ENCODE results near the gene PLRG1. TPM values are rescaled to one million over a fixed set of nuclear protein-coding genes. Genes with fewer than 3 reads are reported as not detected.

Gene PLRG1
- total and polyA plus RNA-seq, 2 of the 8 experiments (the other 6 are each of a cell fraction or from before 2014, with no cell fraction given) = 63.5 to 108 TPM

DNA sequence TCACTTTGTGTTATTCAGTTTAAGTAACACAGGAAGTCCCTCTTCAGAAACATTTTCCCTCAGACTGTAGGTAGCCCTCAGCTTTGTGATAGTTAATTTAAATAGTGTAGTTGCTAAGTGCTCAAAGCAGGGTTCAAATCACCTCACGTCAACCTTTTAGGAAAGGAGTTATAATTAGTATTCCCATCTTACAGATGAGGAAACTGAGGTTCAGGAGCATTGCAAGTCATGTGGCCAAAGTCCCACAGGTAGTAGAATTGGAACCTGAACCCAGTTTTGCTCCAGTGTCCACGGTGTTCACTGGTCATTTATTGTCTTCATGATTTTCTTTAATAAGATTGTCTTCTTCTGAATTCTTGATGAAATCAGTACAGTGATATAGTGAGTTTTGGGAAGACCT lies 54.3 kb downstream of the PLRG1 start:
- Histone ChIP-seq H3K79me1 (ENCODE audit: low read depth, low read length) (no peaks in the 10 kb centered on the region), H2BK15ac (ENCODE audit: low read length) (no peak overlapping the region), H3K18ac (ENCODE audit: extremely low read depth, low read length) (no peak overlapping the region), H3K4me2 (ENCODE audit: insufficient read depth in 1 of 2, low read depth in 2 of 2, low read length in 2 of 2) (no peak overlapping the region), H4K8ac (ENCODE audit: extremely low read depth, insufficient read depth, low read length) (no peak overlapping the region), H2BK12ac (ENCODE audit: low read depth, low read length) (no peak overlapping the region), H3K23ac (ENCODE audit: insufficient read length) (no peak overlapping the region), H2BK20ac (ENCODE audit: low read length) (no peak overlapping the region), H3K27ac (ENCODE audit: low read depth, low read length) (no peak overlapping the region), H4K5ac (ENCODE audit: insufficient read length, low read depth, low read length) (no peak overlapping the region), H3K9me3 (ENCODE audit: insufficient read depth in 2 of 2, low read depth in 1 of 2, low read length in 1 of 2) (no peaks in the 10 kb centered on the region; a peak in 1 of 4 replicates), H3K9ac (replicated peaks in 1 of 4; ENCODE audit: extremely low read depth in 1 of 4, low read depth in 3 of 4, low read length in 3 of 4) (no peak overlapping the region), H2BK5ac (ENCODE audit: low read depth, low read length) (no peak overlapping the region), H2AFZ (ENCODE audit: low read length) (no peak overlapping the region), H2BK120ac (replicated peaks; ENCODE audit: low read depth, low read length) (no peak overlapping the region), H3K4me3 (ENCODE audit: extremely low read depth in 1 of 4, insufficient read depth in 2 of 4, low read depth in 3 of 4, low read length in 4 of 4) (no peak overlapping the region), H4K20me1 (replicated peaks in 1 of 2; ENCODE audit: control insufficient read depth in 1 of 2, insufficient read depth in 2 of 2, low read length in 2 of 2) (no peaks in the 10 kb centered on the region), H3K79me2 (ENCODE audit: control insufficient read depth in 1 of 2, insufficient read depth in 2 of 2, low read length in 2 of 2) (no peaks in the 10 kb centered on the region), H3K56ac (replicated peaks; ENCODE audit: insufficient read length, low read depth, low read length) (no peak overlapping the region), H3K14ac (ENCODE audit: insufficient read length) (no peak overlapping the region), H2AK5ac (ENCODE audit: low read depth, low read length) (no peak overlapping the region), H3K4me1 (replicated peaks in 1 of 4; ENCODE audit: control insufficient read depth in 3 of 4, insufficient read depth in 4 of 4, low read length in 3 of 4) (peaks cover under 1 to 7% (median 3%) of the 10 kb centered on the region in 4 experiments; a peak in 6 of 7 replicates), H3K27me3 (replicated peaks in 1 of 4; ENCODE audit: control insufficient read depth in 3 of 4, extremely low read depth in 1 of 4, insufficient read depth in 3 of 4, low read length in 3 of 4) (peaks cover 5 to 26% (median 20%) of the 10 kb centered on the region in 4 experiments), H3K36me3 (ENCODE audit: control insufficient read depth in 2 of 4, insufficient read depth in 4 of 4, low read length in 3 of 4) (no peaks in the 10 kb centered on the region), H3K23me2 (ENCODE audit: low read depth, low read length) (peaks cover 17% of the 10 kb centered on the region; the same call in 1 of the 2 replicates), H4K91ac (replicated peaks; ENCODE audit: insufficient read length, low read length) (no peak overlapping the region), H3K4ac (replicated peaks; ENCODE audit: insufficient read length, low read depth, low read length) (no peak overlapping the region)
- DNase-seq (ENCODE audit: low read depth in 1 of 2, low spot score in 2 of 2) (no peak), FAIRE-seq (no peak)
- ChIA-PET POLR2A (ENCODE audit: partially characterized antibody) (no interaction called here), CTCF (ENCODE audit: partially characterized antibody) (interaction anchor here (1.2 to 9.4 kb wide), 2 partner anchors 9 to 90 kb away, joined by 3 to 97 read pairs; no protein-coding TSS in a partner anchor)
- WGBS, 2 experiments (ENCODE audit: extremely low coverage in 1 of 2, insufficient coverage in 1 of 2, insufficient read length in 1 of 2, insufficient replicate concordance in 2 of 2, low coverage in 1 of 2, low lambda C conversion rate in 2 of 2, missing lambda C conversion rate in 1 of 2) = 88% methylated on average over 2 of the region's 2 CpGs; no CpG with 5 or more reads in 1 of the 2 experiments
- TF ChIP-seq NRF1 (IDR thresholded peaks at IDR 0.05; ENCODE audit: low read depth, low read length) = no peak
- TF ChIP-seq SIX5 (IDR thresholded peaks at IDR 0.05; ENCODE audit: low read depth, low read length) = no peak
- no peak for TF ChIP-seq TAF1 (IDR thresholded peaks at IDR 0.05; ENCODE audit: low read depth, low read length)

All from H1 (cell line).